AG08395 (cell line): ENCODE measurements around the gene FAM184B.
"Not testable (repeated sequence)": the region's sequence is repeated elsewhere in the genome, so short reads cannot be mapped to it uniquely, and the experiment has no call there.

Experiments
- DNase-seq: peaks from one replicate; pipeline ENCODE4 v3.0.0; 2012; ENCODE audit warnings: mixed read lengths, low spot score

The FAM184B gene

DNA sequence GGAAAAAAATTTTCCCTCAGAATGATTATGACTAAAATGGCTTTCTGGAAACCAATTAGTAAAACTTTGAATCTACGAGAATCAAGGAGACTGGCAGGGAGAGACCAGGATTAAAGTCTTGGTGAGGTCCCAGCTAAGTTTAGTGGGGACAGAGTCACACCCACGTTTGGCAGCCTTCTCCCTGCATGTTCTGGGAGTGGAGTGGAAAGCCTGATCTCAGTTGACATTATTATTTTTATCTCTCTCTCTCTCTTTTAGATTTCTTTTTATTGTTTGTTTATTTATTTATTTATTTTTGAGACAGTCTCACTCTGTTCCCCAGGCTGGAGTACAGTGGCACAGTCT is 99.2 kb downstream of the FAM184B start:
- DNase-seq: no peak

DNA sequence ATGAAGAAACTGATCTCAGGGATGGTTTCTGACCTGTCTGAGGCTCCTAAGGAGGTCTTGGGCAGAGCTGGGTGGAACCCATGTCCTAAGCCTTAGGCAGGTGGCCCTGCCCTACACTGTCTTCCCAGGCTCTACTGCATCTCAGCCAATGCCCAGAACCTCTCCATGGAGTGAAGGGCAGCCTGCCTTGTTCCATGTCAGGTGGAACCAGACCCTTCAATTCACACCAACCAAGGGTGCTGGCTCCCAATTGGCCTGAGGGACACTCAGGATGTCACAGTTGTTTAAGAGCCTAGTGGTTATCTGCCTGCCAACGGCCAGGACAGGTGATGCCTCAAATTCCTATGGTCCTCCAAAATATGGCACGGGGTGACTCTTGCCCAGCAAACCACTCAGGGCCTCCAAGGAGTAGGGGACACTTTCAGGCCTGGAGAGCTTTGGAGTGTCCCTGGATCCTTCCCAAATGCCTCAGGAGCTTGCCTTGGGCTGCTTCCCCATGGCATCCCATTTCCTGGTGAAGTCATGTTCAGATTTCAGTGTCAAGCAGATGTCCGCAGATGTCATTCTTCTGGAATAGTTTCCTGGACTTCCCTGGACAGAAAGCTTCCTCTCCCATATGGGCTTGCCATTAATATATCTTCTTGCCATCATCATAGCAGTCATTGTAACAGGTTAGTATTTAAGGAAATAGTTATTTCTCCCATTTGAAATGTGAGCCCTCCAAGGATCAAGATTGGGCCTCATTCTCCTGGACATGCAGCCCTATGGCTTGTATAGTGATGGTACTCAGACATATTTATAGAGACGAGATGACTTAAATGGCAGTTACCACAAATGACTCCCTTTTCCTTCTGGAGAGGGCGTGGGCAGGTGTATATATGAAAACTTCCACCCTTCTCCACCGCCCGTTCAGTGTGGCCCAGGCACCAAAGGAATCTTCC is 99.9 kb downstream of the FAM184B start:
- no peak for DNase-seq

DNA sequence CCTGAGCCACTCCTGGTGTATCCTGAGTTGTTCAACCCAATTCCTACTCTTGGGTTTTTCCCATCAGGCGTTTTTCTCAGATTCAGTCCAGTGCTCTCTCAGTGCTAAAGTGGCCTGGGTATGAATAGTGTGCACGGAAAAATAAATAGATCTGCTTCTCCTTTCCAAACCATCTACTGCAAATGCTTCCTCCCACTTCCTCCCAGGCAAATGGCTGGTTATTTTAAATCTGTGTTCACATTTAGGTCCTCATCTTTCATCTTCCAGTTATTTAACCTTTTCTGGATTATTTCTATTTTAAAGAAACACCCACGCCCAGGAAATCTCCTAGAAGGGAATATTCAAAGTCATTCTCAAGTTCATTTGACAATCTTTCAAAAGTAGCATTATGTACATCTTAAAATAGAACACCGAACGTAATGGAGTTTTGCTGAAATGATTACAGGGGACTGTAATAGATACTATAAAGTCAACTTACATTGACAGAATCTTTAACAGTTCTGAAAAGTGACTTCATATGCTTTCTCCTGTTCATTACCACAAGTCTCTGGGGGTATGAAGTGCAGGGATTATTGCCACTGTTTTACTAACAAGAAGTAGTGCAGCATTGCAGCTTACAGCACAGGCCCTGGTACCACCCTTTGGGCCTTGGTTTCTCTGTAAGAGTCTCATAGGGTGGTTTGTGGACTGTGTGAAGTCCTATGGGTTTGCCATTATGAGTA is 100.7 kb downstream of the FAM184B start:
- DNase-seq: no peak

DNA sequence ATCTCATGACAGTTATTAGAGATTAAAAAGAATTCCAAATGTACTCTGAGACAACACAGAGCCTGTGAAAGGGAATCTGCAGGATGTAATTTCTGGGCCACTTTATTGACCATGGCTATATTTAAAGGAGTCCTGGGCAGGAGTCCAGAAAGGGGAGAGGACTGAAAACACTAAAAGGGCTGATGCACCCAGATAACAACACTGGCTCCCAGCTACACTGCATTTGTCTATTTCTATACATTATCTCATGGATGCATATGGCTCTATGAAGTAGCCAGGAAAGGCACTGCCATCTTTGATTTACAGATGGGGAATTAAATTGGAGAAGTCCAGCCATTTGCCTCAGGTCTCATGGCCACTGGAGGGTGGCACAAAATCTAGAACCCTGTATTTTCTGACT is 111.0 kb downstream of the FAM184B start:
- DNase-seq: no peak

DNA sequence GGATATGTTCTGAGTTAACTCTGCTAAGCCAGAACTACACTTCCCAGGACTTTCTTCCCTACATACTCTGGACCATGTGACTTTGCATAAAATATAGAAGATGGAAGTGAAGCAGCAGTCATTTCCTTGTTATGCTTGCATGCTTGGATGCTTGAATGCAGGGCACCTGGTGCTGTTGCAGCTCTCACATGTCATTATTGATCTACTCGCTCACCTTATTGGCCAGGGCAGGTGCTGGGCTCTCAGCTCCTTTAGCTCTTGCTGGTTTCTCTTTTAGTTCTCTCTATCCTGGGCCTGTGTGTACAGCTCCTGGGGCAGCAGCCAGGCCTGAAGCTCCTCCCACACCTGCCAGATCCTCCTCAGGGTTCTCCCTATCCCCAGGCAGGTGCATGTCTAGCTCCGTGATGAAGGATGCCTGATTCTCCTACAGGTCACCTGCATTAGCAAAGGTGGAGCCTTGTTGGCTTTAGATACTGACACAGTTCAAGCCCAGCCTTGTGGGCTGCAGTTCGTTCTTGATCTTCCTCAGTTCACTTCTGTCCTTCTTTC is 113.7 kb downstream of the FAM184B start:
- DNase-seq: no peak

DNA sequence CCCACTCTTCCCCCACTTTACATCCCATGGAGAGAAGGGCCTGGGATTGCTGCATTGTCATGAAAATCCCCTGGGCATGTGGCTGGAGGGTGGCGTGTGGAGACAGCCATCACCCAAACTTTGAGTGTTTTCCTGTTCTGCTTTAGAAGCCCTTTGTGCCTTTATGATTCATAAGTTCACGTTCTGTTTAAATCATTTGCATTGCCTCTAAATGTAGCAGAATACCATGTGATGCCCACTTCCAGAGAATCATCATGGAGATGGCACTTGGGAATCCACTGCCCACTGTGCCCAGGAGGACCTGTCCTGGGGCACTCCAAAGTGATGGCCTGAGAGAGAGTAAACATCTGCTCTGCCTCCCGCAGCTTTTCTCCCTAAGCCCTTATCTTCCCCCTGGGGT is 114.2 kb downstream of the FAM184B start:
- DNase-seq: no peak

DNA sequence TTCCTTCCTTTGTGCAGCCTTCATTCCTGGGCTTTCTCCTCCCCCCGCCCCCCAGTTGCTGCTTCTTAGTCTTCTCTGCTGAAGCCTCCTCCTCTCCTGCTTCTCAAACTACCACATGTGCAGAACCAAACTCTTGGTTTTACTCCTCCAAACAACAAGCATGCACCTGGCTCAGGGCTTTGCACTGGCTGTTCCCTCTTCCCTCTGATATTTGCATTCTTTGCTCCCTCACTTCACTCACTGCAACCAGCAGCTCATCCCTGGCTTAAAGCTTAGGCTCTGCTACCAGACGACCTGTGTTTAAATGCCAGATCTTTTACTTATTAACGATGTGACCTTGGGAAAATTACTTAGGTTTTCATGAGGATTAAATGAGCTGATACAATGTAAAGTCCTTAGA is 115.6 kb downstream of the FAM184B start:
- DNase-seq: no peak

DNA sequence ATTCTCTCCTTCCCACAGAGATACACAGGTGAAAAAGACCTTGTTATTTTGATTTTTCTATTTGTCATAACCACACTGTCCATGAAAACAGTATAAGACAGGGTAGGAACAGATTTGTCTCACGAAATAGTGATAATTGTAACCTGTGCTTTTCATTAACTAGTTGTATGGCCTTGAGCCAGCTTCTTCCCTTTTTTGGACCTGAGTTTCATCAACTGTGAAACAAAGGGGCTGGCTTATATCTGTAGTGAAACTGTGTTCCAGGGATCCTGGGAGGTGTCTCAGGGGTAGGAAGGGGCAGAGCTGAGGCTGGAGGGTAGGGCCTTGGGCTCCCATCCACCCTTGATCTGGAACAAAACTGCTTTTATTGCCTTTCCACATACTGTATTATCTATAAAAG is 116.1 kb downstream of the FAM184B start:
- no peak for DNase-seq

DNA sequence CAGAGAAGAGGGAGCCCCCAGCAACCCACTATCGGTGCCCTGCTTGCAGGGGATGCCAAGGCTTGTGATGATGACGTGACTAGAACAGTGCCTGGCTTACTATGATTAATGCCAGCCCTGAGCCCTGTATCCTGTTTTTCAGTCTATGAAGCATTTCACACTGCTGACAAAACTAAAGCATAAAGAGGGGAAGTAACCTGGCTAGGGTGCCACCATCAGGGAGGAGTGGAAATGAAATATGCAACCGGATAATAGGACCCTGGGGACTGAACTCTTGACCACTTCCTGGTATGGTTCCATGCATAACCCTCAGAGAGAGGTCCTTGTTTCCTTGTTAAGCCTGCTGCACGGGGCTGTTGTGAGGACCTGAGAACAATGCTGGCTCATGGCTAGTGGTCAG is 116.7 kb downstream of the FAM184B start:
- no peak for DNase-seq

DNA sequence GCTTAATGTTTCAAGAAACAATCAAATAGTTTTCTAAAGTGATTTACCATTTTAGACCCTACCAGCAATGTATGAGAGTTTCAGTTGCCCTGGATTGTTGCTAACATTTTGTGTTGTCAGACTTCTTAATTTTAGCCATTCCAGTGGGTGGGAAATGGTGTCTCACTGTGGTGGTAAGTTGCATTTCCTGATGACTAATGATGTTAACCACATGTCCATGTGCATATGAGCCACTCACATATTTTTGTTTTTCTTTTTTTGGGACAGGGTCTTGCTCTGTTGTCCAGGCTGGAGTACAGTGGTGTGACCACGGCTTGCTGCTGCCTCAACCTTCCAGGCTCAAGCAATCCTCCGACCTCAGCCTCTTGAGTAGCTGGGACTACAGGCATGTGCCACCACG is 118.7 kb downstream of the FAM184B start:
- no peak for DNase-seq

DNA sequence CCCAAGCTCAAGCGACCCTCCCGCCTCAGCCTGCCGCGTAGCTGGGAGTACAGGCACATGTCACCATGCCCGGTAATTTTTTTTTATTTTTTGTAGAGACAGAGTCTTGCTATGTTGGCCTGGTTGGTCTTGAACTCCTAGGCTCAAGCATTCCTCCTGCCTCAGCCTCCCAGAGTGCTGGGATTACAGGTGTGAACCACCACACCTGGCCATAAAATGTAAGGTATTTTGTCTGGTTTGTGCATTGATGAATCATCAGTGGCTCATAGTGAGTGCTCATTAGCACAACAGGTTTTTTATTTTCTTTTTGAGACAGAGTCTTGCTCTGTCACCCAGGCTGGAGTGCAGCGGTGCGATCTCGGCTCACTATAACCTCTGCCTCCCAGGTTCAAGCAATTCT is 122.2 kb downstream of the FAM184B start:
- DNase-seq: not testable (repeated sequence)

DNA sequence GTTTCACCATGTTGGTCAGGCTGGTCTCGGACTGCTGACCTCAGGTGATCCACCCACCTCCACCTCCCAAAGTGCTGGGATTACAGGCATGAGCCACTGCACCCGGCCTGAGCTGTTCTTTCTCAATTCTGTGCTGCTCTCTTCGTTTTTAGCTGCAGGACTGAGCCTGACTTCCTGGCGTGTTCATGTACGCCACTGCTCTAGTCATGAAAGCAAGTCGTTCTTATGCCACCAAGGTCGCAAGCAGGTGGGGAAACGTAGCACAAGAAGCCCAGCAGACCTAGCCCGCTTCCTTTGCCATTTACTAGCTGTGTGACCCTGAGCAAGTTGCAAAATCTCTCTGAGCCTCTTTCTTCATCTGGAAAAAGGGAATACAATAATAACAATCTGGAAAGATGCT is 123.6 kb downstream of the FAM184B start:
- no peak for DNase-seq

DNA sequence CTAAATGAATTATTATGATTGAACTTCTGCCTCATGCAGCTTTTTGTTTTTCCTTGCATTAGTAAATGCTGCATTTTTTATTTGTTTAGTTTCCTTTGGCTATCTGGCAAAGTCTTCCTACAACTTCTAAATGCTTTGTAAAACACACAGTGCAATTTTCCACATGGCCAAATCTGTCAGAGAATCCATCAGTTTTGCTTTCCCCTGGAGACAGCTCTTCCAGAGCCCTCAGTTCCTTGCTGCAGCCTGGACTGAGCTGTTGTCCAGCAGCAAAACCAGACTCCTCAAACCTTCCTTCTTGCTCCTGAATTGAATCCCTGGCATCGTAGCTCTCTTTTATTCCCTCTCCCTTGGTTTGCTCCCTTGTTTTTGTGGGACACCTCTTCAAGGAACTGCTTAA is 124.3 kb downstream of the FAM184B start:
- DNase-seq: no peak

DNA sequence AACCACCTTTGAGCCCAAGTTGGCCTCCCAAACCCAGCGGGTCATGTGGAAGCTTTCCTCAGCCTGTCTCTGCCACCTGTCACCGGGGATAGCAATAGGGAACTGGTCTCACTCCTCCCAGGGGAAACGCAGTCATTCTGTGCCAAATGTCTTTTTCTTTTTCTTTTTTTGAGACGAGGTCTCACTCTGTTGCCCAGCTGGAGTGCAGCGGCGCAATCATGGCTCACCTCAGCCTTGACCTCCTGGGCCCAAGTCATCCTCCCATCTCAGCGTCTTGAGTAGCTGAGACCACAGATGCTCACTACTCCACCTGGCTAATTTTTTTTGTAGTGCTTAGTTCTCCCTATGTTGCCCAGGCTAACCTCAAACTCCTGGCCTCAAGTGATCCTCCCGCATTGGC is 126.7 kb downstream of the FAM184B start:
- no peak for DNase-seq

DNA sequence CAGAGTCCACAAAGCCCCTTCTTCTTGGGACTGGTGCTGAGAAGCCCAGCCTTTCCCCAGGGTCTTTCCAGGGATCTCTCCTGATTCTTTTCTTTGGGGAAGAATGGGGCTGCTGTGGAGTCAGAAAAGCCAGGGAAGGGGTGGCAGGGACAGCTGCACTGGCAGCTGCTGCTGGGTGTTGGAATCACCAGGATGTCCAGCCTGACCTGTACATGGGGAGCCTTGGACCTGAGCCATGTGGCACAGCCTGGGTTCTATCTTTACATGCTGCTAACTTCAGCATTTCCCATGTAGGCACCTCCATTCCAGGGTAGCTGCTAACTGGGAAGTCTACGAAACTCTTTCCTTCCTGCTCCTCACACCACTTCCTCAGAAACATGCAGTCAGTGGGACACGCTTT is 131.0 kb downstream of the FAM184B start:
- DNase-seq: no peak

DNA sequence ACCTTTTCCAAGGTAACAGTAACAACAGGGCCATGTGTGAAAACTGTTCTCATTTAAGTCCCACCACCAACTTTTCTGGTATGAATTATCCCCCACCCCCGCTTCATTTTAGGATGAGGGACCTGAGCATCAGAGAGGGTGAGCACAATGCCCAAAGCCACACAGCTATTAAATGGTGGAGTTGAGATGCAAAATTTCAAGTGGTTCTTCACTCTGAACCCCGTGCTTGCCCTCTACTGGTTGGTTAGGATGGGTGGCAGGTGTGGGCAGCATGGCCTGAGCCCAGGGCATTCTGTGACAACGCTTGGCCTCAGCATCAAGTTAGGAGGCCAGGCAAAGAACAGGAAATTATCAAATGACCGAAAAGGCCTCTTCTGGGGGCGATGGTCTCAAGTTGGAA is 133.5 kb downstream of the FAM184B start:
- DNase-seq: no peak

DNA sequence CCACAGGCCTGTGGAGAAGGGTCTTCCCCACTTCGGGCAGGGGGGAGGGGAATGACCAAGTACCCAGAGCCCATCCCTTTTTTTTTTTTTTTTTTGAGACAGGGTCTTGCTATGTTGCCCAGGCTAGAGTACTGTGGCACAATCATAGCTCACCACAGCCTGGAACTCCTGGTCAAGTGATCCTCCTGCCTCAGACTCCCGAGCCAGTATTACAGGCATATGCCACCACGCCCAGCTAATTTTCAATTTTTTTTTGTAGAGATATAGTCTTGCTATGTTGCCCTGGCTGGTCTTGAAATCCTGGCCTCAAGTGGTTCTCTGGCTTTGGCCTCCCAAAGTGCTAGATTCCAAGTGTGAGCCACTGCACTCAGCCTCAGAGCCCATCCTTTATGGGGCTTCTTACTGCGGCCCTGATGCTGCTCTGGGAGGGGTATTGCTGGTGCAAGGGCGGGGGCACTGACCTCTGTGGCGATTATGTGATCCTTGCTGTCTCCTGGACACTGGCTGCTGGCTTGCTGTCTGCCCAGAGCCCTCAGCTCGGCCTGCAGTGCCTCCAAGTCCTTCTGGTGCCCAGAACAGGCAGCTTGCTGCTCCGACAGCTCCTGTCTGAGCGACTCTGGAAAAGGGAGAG is 134.1 kb downstream of the FAM184B start:
- DNase-seq: no peak

DNA sequence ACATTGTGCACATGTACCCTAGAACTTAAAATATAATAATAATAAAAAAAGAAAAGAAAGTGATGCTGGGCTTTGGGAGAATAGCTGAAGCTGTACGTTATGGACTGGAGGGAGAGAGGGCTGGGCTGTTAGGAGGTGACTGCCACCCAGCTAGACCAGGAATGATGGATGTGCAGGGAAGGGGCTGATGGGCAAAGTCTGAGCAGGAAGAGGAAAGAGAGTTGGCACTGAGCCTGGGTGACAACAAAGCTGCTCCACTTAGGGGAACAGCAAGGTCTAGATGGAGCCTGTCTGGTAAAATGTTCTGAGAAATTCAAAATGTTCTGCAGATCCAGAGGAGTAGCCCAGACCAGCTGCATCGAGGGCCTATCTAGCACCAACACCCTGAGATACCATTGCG is 134.7 kb downstream of the FAM184B start:
- no peak for DNase-seq

DNA sequence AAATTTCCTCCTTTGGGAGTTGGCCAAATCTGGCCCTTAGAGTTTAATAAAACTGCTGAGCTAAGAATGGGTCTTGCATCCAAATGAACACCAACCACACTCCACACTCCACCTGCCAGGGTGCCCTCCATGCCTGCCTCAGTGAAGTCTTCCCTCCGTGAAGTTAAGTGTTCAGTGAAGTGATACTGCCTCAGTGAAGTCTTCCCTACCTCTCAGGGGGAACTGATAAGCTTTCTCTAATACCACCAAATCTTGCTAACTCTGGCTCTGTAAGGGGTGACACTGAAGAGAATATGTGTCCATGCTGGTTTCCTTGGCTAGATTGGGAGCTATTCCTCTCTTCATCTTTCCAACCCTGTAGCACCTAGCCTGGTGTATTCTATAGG is 139.0 kb downstream of the FAM184B start:
- no peak for DNase-seq

DNA sequence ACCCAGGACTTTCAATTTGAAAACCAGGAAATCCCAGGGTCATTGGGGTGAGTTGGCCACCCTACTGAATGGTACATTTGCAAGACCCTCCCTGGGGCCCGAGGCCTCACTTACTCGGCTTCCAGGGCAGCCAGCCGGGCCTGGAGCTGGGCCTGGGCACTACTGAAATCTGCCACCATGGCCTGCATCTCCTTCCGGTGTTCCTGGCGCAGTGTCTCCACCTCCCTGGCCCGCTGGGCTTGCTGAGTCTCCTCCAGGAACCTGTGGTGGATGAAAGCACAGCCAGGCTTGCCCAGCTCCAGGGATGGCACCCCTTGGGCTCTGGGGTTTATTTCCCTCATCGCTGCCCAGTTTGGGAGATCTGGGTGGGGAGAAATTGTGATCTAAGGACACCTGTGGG is 142.3 kb downstream of the FAM184B start:
- DNase-seq: no peak

DNA sequence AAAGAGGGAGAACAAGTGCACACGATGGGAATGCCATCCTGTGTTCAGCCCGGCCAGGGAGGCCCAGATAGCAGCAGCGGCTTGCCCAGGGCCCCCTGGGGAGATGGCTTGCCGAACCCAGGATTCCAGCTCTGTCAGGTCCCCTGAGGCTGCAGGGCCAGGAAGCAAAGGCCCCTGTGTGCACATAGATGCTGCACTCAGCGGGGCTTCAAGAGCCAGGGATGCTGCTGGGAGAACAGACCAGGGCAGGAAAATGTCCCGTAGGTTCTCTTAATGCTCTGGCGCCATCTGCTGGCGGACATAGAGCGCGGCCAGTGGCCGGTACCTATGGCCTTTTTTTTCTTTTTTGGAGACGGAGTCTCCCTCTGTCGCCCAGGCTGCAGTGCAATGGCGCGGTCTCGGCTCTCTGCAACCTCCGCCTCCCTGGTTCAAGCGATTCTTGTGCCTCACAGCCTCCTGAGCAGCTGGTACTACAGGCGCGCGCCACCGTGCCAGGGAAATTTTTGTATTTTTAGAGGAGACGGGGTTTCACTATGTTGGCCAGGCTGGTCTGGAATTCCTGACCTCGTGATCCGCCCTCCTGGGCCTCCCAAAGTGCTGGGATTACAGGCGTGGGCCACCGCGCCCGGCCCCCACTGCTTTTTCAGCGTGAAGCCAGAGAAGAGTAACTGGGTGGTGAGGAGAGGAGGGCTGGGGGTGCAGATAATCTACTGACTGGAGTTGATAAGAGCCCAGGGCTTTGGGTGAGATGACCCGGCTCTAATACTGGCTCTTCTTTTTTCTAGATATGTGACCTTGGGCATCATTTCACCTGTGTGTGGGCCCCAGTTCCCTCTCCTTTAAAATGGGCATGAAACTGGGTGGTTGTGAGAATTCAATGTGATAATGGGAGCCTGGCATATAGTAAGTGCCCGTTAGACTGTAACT is 144.5 kb downstream of the FAM184B start:
- DNase-seq: peak; percentile 87

DNA sequence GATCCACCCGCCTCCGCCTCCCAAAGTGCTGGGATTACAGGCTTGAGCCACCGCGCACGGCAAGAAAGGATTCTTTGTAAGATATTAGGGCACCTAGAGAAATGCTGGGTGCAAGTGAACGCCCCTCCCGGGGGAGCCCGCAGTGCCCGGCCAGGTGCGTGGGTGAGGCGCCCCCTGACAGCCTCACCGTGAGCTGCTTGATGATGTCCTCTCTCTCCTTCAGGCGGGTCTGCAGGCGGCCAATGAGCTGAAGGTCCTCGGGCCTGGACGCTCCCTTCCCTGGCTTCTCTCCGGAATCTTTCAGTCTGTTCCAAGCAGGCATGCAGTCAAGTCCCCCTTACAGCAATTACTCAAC is 145.1 kb downstream of the FAM184B start:
- DNase-seq: no peak
